Activated T-cell treated with anti-CD3 and anti-CD28 coated beads, Interleukin-2, amount 50 U/mL, for 4 hours (primary cell): ENCODE data around the gene ARMC5. TPM values are rescaled to one million over a fixed set of nuclear protein-coding genes. Genes with fewer than 3 reads are reported as not detected.
"Not testable (repeated sequence)": the region's sequence is repeated elsewhere in the genome, so short reads cannot be mapped to it uniquely, and the experiment has no call there.

Source experiments
- ATAC-seq, 2 donors: fragments of 200-7000 bp; cut with Tn5 transposase; one replicate each; pipeline ENCODE4 v1.10.0; 2021
- DNase-seq: peaks from one replicate; pipeline ENCODE4 v3.0.0-alpha.2; 2020
- H3K27me3 Mint-ChIP-seq: one replicate; pipeline ENCODE4 v1.8.0; 2021; ENCODE audit warnings: low read depth, mixed read lengths
- H3K36me3 Mint-ChIP-seq: one replicate; pipeline ENCODE4 v1.8.0; 2022; ENCODE audit warnings: mixed read lengths; ENCODE audit not compliant: insufficient read depth
- H3K4me1 Mint-ChIP-seq: one replicate; pipeline ENCODE4 v1.8.0; 2021; ENCODE audit warnings: low read depth, mixed read lengths
- H3K4me3 Mint-ChIP-seq: one replicate; pipeline ENCODE4 v1.8.0; 2021; ENCODE audit warnings: mild to moderate bottlenecking, moderate library complexity, mixed read lengths
- H3K9me3 Mint-ChIP-seq: one replicate; pipeline ENCODE4 v1.8.0; 2021; ENCODE audit warnings: mixed read lengths
- total RNA-seq, 3 donors: library from RNA; stranded (reverse); gene quantifications; one replicate each; pipeline ENCODE4 v1.2.1, GENCODE V29; 2021

The ARMC5 gene
- total RNA-seq: 10 to 100 TPM; 18.4 to 18.9 (median 18.7) TPM

- peak; percentile 82 to 85 for ATAC-seq
- Mint-ChIP-seq H3K27me3 (no peaks in the 10 kb centered on the region), H3K36me3 (peaks cover 10% of the 10 kb centered on the region), H3K4me1 (peaks cover 42% of the 10 kb centered on the region), H3K4me3 (peak within 1 kb of the TSS; percentile 87), H3K9me3 (no peaks in the 10 kb centered on the region)
- DNase-seq: peak; percentile 96
These were observed at the start of gene ARMC5 for GRCh38 chr16:31458844-31459686. ARMC5 (plus strand) TSS chr16:31459501; CDS start chr16:31459525, 24 bp downstream.

GRCh38 chr16:31410082-31410481 is 49.2 kb upstream of the ARMC5 start:
- no peak overlapping the region for H3K4me3 Mint-ChIP-seq
- H3K36me3 Mint-ChIP-seq: no peaks in the 10 kb centered on the region
- ATAC-seq: no peak
- no peaks in the 10 kb centered on the region for H3K9me3 Mint-ChIP-seq
- DNase-seq: no peak
- H3K4me1 Mint-ChIP-seq: peaks cover 7% of the 10 kb centered on the region
- H3K27me3 Mint-ChIP-seq: peaks cover 8% of the 10 kb centered on the region

GRCh38 chr16:31411024-31411844 is 48.1 kb upstream of the ARMC5 start:
- ATAC-seq (no peak), DNase-seq (no peak)
- Mint-ChIP-seq H3K4me3 (no peak overlapping the region), H3K27me3 (peaks cover 8% of the 10 kb centered on the region), H3K9me3 (no peaks in the 10 kb centered on the region), H3K4me1 (peaks cover 14% of the 10 kb centered on the region), H3K36me3 (no peaks in the 10 kb centered on the region)

- Mint-ChIP-seq H3K4me1 (peaks cover 16% of the 10 kb centered on the region), H3K27me3 (peaks cover 13% of the 10 kb centered on the region), H3K4me3 (no peak overlapping the region), H3K9me3 (no peaks in the 10 kb centered on the region), H3K36me3 (no peaks in the 10 kb centered on the region)
- ATAC-seq (no peak), DNase-seq (no peak)
These were observed 46.6 kb upstream of the ARMC5 start for GRCh38 chr16:31412750-31413149.

- Mint-ChIP-seq H3K9me3 (no peaks in the 10 kb centered on the region), H3K4me3 (no peak overlapping the region), H3K36me3 (no peaks in the 10 kb centered on the region), H3K27me3 (peaks cover 18% of the 10 kb centered on the region), H3K4me1 (peaks cover 16% of the 10 kb centered on the region)
- DNase-seq (no peak), ATAC-seq (no peak)
These were observed 45.9 kb upstream of the ARMC5 start for GRCh38 chr16:31413381-31413780.

GRCh38 chr16:31413943-31414342 is 45.4 kb upstream of the ARMC5 start:
- Mint-ChIP-seq H3K36me3 (no peaks in the 10 kb centered on the region), H3K4me3 (no peak overlapping the region), H3K27me3 (peaks cover 17% of the 10 kb centered on the region), H3K4me1 (peaks cover 16% of the 10 kb centered on the region), H3K9me3 (no peaks in the 10 kb centered on the region)
- DNase-seq (no peak), ATAC-seq (no peak)

- Mint-ChIP-seq H3K4me3 (no peak overlapping the region), H3K36me3 (no peaks in the 10 kb centered on the region)
- no peak for ATAC-seq
These were observed 44.6 kb upstream of the ARMC5 start for GRCh38 chr16:31414706-31415105.

GRCh38 chr16:31416371-31416770 is 42.9 kb upstream of the ARMC5 start:
- Mint-ChIP-seq H3K27me3 (peaks cover 13% of the 10 kb centered on the region), H3K4me1 (peaks cover 22% of the 10 kb centered on the region), H3K4me3 (no peak overlapping the region), H3K9me3 (no peaks in the 10 kb centered on the region), H3K36me3 (no peaks in the 10 kb centered on the region)
- no peak for DNase-seq
- ATAC-seq: no peak

More at GRCh38 chr16:31414706-31415105, 44.6 kb upstream of the ARMC5 start:
- no peak for DNase-seq
- Mint-ChIP-seq H3K27me3 (peaks cover 17% of the 10 kb centered on the region), H3K4me1 (peaks cover 18% of the 10 kb centered on the region), H3K9me3 (no peaks in the 10 kb centered on the region)

- not testable (repeated sequence) for ATAC-seq, H3K4me3 Mint-ChIP-seq, DNase-seq, H3K9me3 Mint-ChIP-seq, H3K36me3 Mint-ChIP-seq
- peaks cover 26% of the 10 kb centered on the region for H3K4me1 Mint-ChIP-seq
- peaks cover 13% of the 10 kb centered on the region for H3K27me3 Mint-ChIP-seq
These were observed 42.3 kb upstream of the ARMC5 start for GRCh38 chr16:31417036-31417435.

GRCh38 chr16:31417916-31418315 is 41.4 kb upstream of the ARMC5 start:
- DNase-seq (no peak), ATAC-seq (no peak)
- H3K27me3 Mint-ChIP-seq: peaks cover 13% of the 10 kb centered on the region
- no peak overlapping the region for H3K4me3 Mint-ChIP-seq
- H3K9me3 Mint-ChIP-seq: no peaks in the 10 kb centered on the region
- H3K4me1 Mint-ChIP-seq: peaks cover 31% of the 10 kb centered on the region
- no peaks in the 10 kb centered on the region for H3K36me3 Mint-ChIP-seq

GRCh38 chr16:31420037-31420436 is 39.3 kb upstream of the ARMC5 start:
- Mint-ChIP-seq H3K4me1 (peaks cover 30% of the 10 kb centered on the region), H3K4me3 (no peak overlapping the region), H3K9me3 (no peaks in the 10 kb centered on the region), H3K36me3 (no peaks in the 10 kb centered on the region), H3K27me3 (peaks cover 20% of the 10 kb centered on the region)
- DNase-seq: no peak
- ATAC-seq: no peak

- DNase-seq (peak; percentile 13), ATAC-seq (peak; percentile 97 to 99)
- no peaks in the 10 kb centered on the region for H3K9me3 Mint-ChIP-seq
- no peak overlapping the region for H3K4me3 Mint-ChIP-seq
- H3K4me1 Mint-ChIP-seq: peaks cover 23% of the 10 kb centered on the region
- no peaks in the 10 kb centered on the region for H3K36me3 Mint-ChIP-seq
- H3K27me3 Mint-ChIP-seq: peaks cover 26% of the 10 kb centered on the region
These were observed 37.7 kb upstream of the ARMC5 start for GRCh38 chr16:31421587-31421986.

- ATAC-seq (no peak), DNase-seq (no peak)
- peaks cover 17% of the 10 kb centered on the region for H3K27me3 Mint-ChIP-seq
- no peak overlapping the region for H3K4me3 Mint-ChIP-seq
- H3K9me3 Mint-ChIP-seq: no peaks in the 10 kb centered on the region
- H3K36me3 Mint-ChIP-seq: no peaks in the 10 kb centered on the region
- peaks cover 21% of the 10 kb centered on the region for H3K4me1 Mint-ChIP-seq
These were observed 36.1 kb upstream of the ARMC5 start for GRCh38 chr16:31423241-31423640.

- Mint-ChIP-seq H3K27me3 (peaks cover 14% of the 10 kb centered on the region), H3K4me3 (no peak overlapping the region), H3K36me3 (no peaks in the 10 kb centered on the region), H3K9me3 (no peaks in the 10 kb centered on the region), H3K4me1 (peaks cover 21% of the 10 kb centered on the region)
- ATAC-seq (no peak), DNase-seq (no peak)
These were observed 35.5 kb upstream of the ARMC5 start for GRCh38 chr16:31423801-31424200.
